ENCODE data around the gene CCHCR1. TPM values are rescaled to one million over a fixed set of nuclear protein-coding genes. Genes with fewer than 3 reads are reported as not detected.

The CCHCR1 gene
- total RNA-seq, 1 donor from 2014 or later, result 14.5 TPM

DNA sequence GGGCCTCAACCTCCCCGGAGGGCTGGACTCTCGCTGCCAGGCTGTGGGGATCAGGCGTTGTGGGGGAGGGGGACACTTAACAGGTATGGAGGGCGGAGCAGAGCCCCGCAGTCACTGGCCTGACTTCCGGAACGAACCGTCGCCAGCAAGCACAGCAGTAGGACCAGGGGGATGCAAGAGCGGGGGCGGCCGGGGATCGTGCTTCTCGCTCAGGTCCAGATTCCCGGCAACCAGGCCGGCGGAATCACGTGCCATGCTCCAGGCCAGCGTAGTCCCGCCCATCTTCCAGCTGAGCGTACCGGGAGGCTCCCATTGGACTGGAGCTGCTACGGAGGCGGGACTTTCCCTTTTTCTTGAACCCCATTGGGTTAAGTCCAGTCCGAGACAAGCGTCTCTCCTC lies 22.9 kb upstream of the CCHCR1 start:
- FAIRE-seq, result no peak
- TF ChIP-seq, protein P1, sequence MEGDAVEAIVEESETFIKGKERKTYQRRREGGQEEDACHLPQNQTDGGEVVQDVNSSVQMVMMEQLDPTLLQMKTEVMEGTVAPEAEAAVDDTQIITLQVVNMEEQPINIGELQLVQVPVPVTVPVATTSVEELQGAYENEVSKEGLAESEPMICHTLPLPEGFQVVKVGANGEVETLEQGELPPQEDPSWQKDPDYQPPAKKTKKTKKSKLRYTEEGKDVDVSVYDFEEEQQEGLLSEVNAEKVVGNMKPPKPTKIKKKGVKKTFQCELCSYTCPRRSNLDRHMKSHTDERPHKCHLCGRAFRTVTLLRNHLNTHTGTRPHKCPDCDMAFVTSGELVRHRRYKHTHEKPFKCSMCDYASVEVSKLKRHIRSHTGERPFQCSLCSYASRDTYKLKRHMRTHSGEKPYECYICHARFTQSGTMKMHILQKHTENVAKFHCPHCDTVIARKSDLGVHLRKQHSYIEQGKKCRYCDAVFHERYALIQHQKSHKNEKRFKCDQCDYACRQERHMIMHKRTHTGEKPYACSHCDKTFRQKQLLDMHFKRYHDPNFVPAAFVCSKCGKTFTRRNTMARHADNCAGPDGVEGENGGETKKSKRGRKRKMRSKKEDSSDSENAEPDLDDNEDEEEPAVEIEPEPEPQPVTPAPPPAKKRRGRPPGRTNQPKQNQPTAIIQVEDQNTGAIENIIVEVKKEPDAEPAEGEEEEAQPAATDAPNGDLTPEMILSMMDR (IDR thresholded peaks at IDR 0.05; ENCODE audit: insufficient read depth, low read length, severe bottlenecking), result no peak
- H3K27me3 ChIP-seq (ENCODE audit: control insufficient read depth, insufficient read depth, low read length), result no peaks in the 10 kb centered on the region
- no peak for DNase-seq (ENCODE audit: low read depth)
- H3K4me3 ChIP-seq (ENCODE audit: low read depth, low read length), result peak overlapping the region; percentile 22
- peaks cover 5% of the 10 kb centered on the region for H3K36me3 ChIP-seq (ENCODE audit: control insufficient read depth, insufficient read depth, low read length)

DNA sequence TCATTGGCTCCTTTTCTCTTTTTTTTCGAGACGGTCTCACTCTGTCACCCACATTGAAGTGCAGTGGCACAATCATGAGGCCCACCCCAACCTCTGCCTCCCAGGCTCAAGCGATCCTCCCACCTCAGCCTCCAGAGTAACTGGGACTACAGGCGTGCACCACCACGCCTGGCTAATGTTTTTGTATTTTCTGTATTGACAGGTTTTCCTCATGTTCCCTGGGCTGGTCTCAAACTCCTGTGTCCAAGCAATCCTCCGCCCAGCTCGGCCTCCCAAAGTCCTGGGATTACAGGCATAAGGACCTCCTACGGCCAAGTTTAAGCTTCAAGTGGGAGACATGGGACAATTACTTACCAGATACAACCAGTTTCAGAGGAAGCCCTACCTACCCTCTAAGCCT lies 22.3 kb upstream of the CCHCR1 start:
- TF ChIP-seq, protein P1 (IDR thresholded peaks at IDR 0.05; ENCODE audit: insufficient read depth, low read length, severe bottlenecking), result no peak
- H3K36me3 ChIP-seq (ENCODE audit: control insufficient read depth, insufficient read depth, low read length), result peaks cover 5% of the 10 kb centered on the region
- no peak overlapping the region for H3K4me3 ChIP-seq (ENCODE audit: low read depth, low read length)
- no peak for FAIRE-seq
- no peak for DNase-seq (ENCODE audit: low read depth)
- no peaks in the 10 kb centered on the region for H3K27me3 ChIP-seq (ENCODE audit: control insufficient read depth, insufficient read depth, low read length)

DNA sequence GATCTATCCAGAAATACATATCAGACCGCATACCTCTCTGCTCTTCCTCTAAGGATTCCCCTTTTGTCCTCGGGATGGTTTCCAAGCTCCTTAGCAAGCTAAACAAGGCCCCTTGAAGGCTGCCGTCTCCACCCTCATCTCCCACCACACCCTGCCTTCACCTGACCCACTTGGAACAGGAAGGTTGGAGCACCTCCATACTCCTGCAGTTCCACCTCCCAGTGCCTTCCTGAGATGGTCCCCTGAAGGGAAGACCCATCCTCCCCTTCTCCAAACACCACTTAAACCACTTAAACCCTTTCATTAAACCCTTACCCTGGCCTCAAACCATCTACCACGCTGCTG lies 21.4 kb upstream of the CCHCR1 start:
- no peaks in the 10 kb centered on the region for H3K27me3 ChIP-seq (ENCODE audit: control insufficient read depth, insufficient read depth, low read length)
- FAIRE-seq, result no peak

DNA sequence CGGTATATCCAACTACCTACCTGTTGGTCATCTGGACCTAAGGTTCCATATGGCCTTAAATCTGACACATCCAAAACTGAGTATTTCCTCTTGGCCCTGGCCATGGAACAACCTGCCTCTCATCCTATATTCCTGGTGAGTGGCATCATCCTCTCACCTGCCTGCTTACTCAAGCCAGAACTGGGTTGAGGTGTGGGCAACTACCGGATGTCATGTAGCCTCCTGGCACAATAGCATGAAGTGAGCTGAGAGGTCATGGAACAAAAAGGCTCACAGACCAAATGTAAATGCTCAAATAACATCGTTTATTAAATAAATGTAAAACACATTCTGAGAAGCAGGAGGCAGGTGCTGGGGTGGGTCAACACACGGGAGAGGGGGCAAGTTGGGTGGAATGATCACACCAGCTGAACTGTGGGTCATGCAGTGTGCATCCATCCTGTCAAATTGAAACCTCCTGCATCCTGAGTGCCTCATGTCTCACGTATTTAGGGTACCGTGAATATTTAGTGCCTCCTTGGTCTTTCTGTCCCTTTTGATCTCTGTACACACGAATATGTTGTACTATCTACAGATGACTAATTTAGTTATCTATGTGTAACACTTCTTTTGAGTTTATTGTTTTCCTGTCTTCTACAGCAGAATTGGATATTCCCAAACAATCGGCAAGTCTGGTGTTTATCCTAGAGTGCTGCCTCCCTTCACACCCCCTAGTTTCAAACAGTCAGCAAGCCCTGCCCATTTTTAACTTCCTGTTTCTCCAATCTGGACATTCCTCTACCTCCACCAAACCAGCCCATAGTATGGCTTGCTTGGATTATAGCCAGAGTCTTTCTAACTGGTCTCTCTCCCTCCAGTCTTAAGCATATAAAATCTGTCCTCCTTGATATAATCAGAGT lies 20.8 kb upstream of the CCHCR1 start:
- TF ChIP-seq, protein P1 (IDR thresholded peaks at IDR 0.05; ENCODE audit: insufficient read depth, low read length, severe bottlenecking), result no peak
- DNase-seq (ENCODE audit: low read depth), result peak; percentile 33
- no peak for FAIRE-seq
- H3K4me3 ChIP-seq (ENCODE audit: low read depth, low read length), result no peak overlapping the region
- peaks cover 5% of the 10 kb centered on the region for H3K36me3 ChIP-seq (ENCODE audit: control insufficient read depth, insufficient read depth, low read length)
- no peaks in the 10 kb centered on the region for H3K27me3 ChIP-seq (ENCODE audit: control insufficient read depth, insufficient read depth, low read length)

More for the DNA sequence above, 21.4 kb upstream of the CCHCR1 start:
- Histone ChIP-seq H3K4me3 (ENCODE audit: low read depth, low read length) (no peak overlapping the region), H3K36me3 (ENCODE audit: control insufficient read depth, insufficient read depth, low read length) (peaks cover 5% of the 10 kb centered on the region)
- TF ChIP-seq, protein P1 (IDR thresholded peaks at IDR 0.05; ENCODE audit: insufficient read depth, low read length, severe bottlenecking), result no peak
- no peak for DNase-seq (ENCODE audit: low read depth)

DNA sequence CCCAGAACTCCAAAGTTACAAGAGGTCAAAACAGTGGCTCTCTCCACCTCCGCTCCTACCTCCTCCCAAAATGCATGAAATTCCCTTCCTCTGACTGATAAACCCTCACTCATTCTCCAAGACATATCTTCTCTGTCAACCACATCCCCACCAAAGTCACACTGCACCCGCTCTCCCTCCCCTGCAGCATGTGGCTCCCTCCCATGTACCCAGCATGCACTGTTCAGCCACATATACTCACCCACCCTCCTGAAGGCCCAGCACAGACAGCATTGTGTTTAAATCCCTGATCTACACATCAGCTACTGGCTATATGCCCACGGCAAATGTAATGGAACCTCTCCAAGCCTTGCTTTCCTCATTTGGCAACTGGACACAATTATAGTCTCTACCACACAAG lies 18.4 kb upstream of the CCHCR1 start:
- Histone ChIP-seq H3K36me3 (ENCODE audit: control insufficient read depth, insufficient read depth, low read length) (peaks cover 5% of the 10 kb centered on the region), H3K27me3 (ENCODE audit: control insufficient read depth, insufficient read depth, low read length) (no peaks in the 10 kb centered on the region), H3K4me3 (ENCODE audit: low read depth, low read length) (no peak overlapping the region)
- DNase-seq (ENCODE audit: low read depth) (no peak), FAIRE-seq (no peak)
- TF ChIP-seq, protein P1 (IDR thresholded peaks at IDR 0.05; ENCODE audit: insufficient read depth, low read length, severe bottlenecking), result no peak

Measured in bronchial epithelial cell (primary cell).